GM19397 (cell line): ENCODE measurements around the gene GPC6.
"Not testable (repeated sequence)": the region's sequence is repeated elsewhere in the genome, so short reads cannot be mapped to it uniquely, and the experiment has no call there.

Source experiments
- ATAC-seq: cut with Tn5 transposase; IDR thresholded peaks from one replicate; pipeline ENCODE4 v1.9.1; 2021; ENCODE audit warnings: mild to moderate bottlenecking, moderate library complexity; ENCODE audit not compliant: unreplicated experiment

The GPC6 gene

DNA sequence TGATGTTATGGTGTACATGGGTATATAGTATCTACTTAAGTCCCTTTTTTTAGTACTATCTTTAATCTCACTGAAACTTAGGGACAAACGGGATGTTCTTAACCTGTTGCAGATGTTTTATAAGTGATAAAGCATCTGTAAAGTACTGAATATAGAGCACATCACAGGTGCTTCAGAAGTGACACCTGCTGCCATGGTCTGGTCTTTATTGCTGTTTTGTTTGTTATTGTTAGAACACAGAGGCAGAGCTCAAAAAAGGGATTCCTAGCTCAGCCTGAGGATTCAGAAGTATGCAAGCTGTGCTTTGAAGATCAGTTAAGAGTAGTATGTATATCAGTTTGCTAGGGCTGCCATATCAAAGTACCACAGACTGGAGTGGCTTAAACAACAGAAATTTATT lies 1033.4 kb downstream of the GPC6 start:
- ATAC-seq, result no peak

DNA sequence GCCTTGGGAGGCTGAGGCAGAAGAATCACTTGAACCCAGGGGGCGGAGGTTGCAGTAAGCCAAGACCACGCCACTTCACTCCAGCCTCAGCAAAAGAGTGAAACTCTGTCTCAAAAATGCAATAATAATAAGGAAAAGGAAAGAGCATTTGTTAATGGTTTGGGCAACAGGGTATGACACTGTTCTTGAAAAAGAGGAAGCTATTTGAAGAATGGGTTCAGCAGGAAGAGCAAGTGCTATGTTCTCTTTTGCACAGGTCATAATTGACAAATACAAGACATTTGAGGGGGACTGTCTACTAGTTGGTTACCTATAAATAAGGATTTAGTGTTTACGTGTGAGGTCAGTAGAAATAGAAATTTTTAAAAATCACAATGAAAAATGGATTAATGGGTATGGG lies 1034.6 kb downstream of the GPC6 start:
- ATAC-seq, result no peak

GRCh38 chr13:94263038-94263437 lies 1036.4 kb downstream of the GPC6 start:
- ATAC-seq, result no peak

- no peak for ATAC-seq
These were observed 1041.2 kb downstream of the GPC6 start for GRCh38 chr13:94267581-94268366.

DNA sequence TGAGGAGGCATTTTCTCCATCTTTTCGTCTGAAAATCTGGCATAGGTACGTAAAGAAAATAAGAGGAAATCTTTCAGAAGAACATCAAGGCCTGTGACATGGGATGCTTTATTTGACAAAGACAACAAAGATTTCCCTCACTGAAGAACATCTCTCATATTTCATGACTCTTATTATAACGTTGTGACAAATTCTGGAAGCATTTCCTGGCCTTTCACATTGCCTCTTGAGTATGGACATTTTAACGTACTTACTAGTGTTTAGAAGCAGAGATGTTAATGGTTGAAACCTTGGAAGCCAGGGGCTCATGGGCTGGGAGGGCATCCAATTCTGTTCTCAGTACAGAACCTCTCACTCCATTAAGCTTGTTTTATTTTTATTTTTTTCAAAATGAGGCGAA lies 1042.1 kb downstream of the GPC6 start:
- no peak for ATAC-seq

DNA sequence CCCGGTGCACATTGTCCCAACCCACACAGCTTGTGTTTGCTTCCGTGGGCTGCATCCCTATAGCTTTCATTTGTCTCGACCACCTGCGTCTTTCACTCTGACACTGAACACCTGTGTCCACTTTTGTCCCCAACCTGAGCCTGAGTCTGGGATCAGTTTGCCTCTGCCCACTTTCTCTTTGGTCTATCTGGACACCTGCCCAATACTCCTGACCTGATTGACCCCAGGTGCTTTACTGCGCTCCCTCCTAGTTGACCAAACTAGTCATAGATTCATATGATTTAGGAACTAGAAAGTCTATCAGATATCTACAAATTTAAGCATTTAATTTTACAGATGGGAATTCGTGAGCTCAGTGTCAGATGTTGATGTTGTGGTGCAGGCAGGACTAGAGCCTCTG lies 1043.0 kb downstream of the GPC6 start:
- no peak for ATAC-seq

DNA sequence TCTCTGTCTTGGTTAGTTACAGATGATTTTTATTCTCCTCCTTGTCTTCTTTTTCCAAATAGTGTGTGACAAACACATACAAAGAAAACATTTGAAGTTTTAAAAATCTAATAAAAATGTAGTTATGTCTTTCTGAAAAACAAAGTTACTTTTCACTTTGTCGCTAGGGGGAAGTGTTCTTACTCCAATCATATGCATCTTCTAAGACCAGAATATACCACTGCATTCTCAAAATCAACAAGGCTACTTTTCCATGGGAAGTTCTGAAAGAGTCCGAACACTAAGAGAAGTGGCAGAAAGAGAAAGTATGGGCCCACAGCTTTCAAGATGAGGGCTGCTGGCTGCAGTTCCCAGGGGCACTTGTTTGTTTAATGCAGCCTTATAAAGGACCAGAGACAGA lies 1043.9 kb downstream of the GPC6 start:
- no peak for ATAC-seq

DNA sequence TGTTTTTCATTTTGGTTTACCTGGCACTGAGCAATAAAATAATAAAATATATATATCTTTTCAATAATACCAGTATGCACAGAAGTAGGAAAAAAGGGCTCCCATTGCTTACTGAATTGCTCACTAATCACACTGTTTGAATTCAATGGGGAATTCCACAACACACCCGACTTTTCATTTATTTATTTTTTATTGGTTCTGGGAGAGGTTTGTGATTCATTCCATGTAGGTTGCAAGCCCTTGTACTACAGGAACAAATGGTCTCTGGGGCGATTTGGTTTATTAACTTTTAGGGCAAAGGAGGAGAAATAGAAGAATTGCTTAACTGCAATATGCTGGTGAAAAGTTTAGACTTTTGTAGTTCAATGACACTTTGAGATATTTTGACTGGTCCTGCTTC lies 1045.4 kb downstream of the GPC6 start:
- ATAC-seq, result no peak

- no peak for ATAC-seq
These were observed 1053.7 kb downstream of the GPC6 start for GRCh38 chr13:94280349-94280748.

- no peak for ATAC-seq
These were observed 1054.2 kb downstream of the GPC6 start for GRCh38 chr13:94280845-94281244.

DNA sequence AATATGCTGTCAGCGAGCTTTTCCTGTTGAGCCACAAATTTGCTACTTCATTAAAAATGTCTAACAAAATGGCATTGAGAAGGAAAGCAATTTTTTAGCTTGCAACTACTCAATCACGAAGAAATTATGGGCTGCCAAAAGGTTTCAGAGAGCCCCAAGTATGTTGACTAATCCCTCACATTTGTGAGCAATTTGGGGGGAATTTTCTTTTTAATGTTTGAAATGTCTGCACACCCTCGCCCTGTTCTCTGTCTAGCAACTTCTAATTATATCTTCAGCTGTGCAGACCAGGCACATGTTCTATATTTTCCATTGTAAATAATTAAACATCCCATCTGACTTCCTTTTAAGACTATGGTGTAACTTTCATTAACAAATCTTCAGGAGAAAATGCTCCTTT lies 1060.0 kb downstream of the GPC6 start:
- ATAC-seq, result no peak

- ATAC-seq, result no peak
These were observed 1065.2 kb downstream of the GPC6 start for GRCh38 chr13:94291631-94292322.

DNA sequence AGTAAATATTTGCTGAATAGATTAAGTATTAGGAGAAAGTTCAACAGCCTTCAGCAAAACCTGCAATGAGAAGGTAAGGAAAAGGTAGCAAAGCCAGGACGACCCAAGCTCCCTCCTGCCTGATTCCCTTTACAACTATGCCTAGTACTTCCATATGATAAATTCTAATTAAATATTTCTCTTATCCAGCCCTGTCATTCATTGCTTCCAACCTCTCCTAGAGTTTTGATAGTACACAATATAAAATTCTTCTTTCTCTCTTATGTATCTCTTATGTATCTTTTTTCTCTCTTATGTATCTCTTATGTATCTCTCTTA lies 1065.7 kb downstream of the GPC6 start:
- no peak for ATAC-seq

- ATAC-seq, result no peak
These were observed 1069.9 kb downstream of the GPC6 start for GRCh38 chr13:94296471-94296870.

DNA sequence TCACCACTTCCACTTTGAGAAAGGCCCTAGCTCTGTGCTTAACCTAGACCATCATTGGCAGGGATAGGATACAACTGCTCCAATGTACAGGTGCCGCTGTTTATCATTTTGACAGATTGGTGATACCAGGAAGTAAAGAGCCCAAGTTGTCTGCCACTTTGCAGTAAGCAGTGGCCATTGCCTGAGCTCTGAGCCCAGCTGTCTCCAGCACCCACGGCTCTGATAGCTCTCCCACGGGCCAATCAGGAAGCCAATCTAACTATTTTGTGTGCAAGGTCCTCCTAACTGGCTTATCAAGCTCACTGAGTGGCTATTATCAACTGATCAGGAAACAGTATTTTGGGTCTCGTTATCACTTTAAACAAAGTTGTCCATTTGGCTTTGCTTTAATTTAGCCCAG lies 1071.7 kb downstream of the GPC6 start:
- no peak for ATAC-seq

GRCh38 chr13:94300401-94300800 lies 1073.8 kb downstream of the GPC6 start:
- no peak for ATAC-seq

DNA sequence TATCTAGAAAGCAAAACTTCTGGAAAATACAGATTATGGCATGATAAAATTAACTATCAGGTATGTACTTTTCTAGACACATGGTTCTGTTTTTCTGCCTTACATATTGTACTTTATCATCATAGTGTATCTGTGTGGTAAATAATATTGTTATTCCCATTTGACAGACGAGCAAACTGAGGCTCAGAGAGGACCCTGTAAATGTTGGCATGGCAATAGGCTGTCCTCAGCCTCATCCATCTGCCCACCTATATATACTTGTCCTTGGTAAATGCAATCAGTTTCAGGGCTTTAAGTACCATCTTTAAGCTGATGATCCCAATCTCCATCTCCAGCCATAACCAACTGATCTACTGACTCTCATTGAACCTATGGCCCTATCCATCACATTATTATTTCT lies 1074.9 kb downstream of the GPC6 start:
- ATAC-seq, result no peak

DNA sequence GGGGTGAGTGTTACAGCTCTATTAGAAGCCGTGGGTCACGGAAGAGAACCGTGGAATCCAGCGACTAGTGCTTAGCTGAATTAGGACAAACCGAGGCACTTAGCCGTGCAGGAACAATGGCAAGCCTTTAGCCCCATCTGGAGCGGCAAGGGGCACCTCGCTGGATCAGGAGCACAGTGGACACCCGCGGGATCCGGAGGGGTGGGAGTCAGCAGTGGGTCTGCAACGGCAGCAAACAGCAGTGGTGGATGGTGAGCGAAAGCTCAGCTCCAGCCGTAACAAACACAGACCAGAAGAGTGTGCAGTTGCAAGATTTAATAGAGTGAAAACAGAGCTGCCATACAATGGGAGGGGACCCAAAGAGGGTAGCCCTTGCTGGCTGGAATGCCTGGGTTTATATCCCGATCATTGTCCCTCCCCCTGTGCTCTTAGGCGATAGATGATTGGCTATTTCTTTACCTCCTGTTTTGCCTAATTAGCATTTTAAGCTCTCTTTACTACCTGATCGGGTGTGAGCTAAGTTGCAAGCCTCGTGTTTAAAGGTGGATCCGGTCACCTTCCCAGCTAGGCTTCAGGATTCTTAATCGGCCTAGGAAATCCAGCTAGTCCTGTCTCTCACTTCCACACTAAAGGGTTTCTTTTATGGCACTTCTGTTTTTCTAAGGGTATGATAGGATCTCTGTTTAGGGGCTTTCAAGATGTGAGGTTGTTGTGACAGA lies 1076.4 kb downstream of the GPC6 start:
- not testable (repeated sequence) for ATAC-seq

GRCh38 chr13:94303644-94304174 lies 1077.1 kb downstream of the GPC6 start:
- ATAC-seq, result no peak

GRCh38 chr13:94305033-94305432 lies 1078.4 kb downstream of the GPC6 start:
- no peak for ATAC-seq

DNA sequence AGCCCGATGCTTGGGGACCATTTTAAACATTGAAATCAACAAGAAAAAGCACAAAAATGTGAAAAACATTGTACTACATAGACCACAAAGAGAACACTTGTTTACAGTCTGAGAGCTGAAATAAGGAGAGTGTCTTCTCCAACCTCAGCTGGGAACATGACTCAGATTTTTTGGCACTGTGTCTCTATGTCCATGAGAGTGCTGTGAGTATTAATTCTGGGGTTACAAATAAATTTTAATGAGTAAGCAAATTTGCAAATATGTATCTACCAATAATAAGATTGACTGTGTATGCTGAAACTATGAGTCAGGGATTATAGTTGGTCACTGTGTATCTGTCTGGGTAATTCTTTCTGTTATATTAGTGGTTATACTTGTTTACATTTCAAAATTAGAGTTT lies 1078.9 kb downstream of the GPC6 start:
- ATAC-seq, result no peak

- ATAC-seq, result no peak
These were observed 1079.3 kb downstream of the GPC6 start for GRCh38 chr13:94305934-94306333.
